OCI-M1 (cell line): Measurements from ENCODE around the gene PCDHA6.
A peak's percentile ranks its signal among the peaks of the same experiment; 100 is the strongest.
"Not testable (repeated sequence)": the region's sequence is repeated elsewhere in the genome, so short reads cannot be mapped to it uniquely, and the experiment has no call there.

Source experiments
- DNase-seq: peaks from one replicate; lab custom pipeline; 2025; lab: John Stamatoyannopoulos, UW

The PCDHA6 gene

GRCh38 chr5:140827704-140828361, at the start of gene PCDHA6:
Gene PCDHA6, plus strand, starts transcription at chr5:140827960. Its CDS starts 132 bp downstream, at chr5:140828092.
- DNase-seq, result no peak

- DNase-seq, result no peak
These were observed 47.2 kb upstream of the PCDHA6 start for GRCh38 chr5:140780512-140780911.

- peak; percentile 62 for DNase-seq
These were observed 41.7 kb upstream of the PCDHA6 start, which contains the start of gene PCDHA1 for GRCh38 chr5:140785905-140786686. Gene PCDHA1, plus strand, starts transcription at chr5:140786140.

GRCh38 chr5:140787422-140787821, 40.3 kb upstream of the PCDHA6 start:
- not testable (repeated sequence) for DNase-seq

GRCh38 chr5:140787849-140788504, 39.8 kb upstream of the PCDHA6 start:
- not testable (repeated sequence) for DNase-seq

- peak; percentile 33 for DNase-seq
These were observed 36.7 kb upstream of the PCDHA6 start for GRCh38 chr5:140791089-140791488.

- no peak for DNase-seq
These were observed 33.0 kb upstream of the PCDHA6 start, which contains the start of gene PCDHA2 for GRCh38 chr5:140794595-140795258. Gene PCDHA2, plus strand, starts transcription at chr5:140794852.

- no peak for DNase-seq
These were observed 32.5 kb upstream of the PCDHA6 start for GRCh38 chr5:140795259-140795641.

- DNase-seq, result not testable (repeated sequence)
These were observed 31.6 kb upstream of the PCDHA6 start for GRCh38 chr5:140796072-140796717.

GRCh38 chr5:140796718-140797095, 31.1 kb upstream of the PCDHA6 start:
- DNase-seq, result no peak

- no peak for DNase-seq
These were observed 26.8 kb upstream of the PCDHA6 start, which contains the start of gene PCDHA3 for GRCh38 chr5:140800816-140801493. Gene PCDHA3, plus strand, starts transcription at chr5:140801057.

- DNase-seq, result no peak
These were observed 26.3 kb upstream of the PCDHA6 start for GRCh38 chr5:140801494-140801841.

- not testable (repeated sequence) for DNase-seq
These were observed 25.4 kb upstream of the PCDHA6 start for GRCh38 chr5:140802381-140802780.

GRCh38 chr5:140802781-140803271, 24.9 kb upstream of the PCDHA6 start:
- no peak for DNase-seq

- DNase-seq, result peak; percentile 8
These were observed 20.7 kb upstream of the PCDHA6 start, which contains the start of gene PCDHA4 for GRCh38 chr5:140806834-140807775. Gene PCDHA4, plus strand, starts transcription at chr5:140807068.

GRCh38 chr5:140808241-140808888, 19.4 kb upstream of the PCDHA6 start:
- DNase-seq, result not testable (repeated sequence)

- DNase-seq, result no peak
These were observed 18.9 kb upstream of the PCDHA6 start for GRCh38 chr5:140808889-140809291.

GRCh38 chr5:140821375-140822280, 6.1 kb upstream of the PCDHA6 start, which contains the start of gene PCDHA5:
Gene PCDHA5, plus strand, starts transcription at chr5:140821613.
- peak; percentile 17 for DNase-seq
